Measurements from ENCODE around the gene SLC2A4. TPM values are rescaled to one million over a fixed set of nuclear protein-coding genes. Genes with fewer than 3 reads are reported as not detected.

Gene SLC2A4
- total RNA-seq, 1 donor from 2014 or later: 0.30 TPM

DNA sequence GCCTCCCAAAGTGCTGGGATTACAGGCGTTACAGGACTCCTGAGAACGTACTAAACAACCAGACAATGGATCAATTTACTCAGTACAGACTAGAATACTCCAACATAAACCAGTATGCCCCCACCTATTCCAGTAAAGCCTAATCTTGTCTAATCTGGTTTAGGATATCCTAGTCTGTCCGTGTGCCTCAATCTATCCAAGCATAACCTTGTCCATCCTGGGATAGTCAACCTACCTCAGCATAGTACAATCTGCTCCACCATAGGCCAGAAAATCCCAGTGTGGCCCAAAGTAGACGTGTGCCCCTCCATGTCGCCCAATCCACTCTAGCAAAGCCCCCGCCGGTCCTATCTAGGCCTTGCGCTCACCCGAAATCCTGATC, 47.8 kb upstream of the SLC2A4 start:
- Mint-ChIP-seq H3K27ac (ENCODE audit: unreplicated experiment) (peak overlapping the region; percentile 96), H3K4me1 (ENCODE audit: low read depth, unreplicated experiment) (peaks cover 38% of the 10 kb centered on the region), H3K27me3 (ENCODE audit: low read depth, unreplicated experiment) (no peaks in the 10 kb centered on the region), H3K4me3 (ENCODE audit: unreplicated experiment) (peak overlapping the region; percentile 95), H3K36me3 (ENCODE audit: low read depth, unreplicated experiment) (peaks cover 23% of the 10 kb centered on the region), H3K9me3 (ENCODE audit: unreplicated experiment) (peaks cover 1% of the 10 kb centered on the region)
- Histone ChIP-seq H3K4me2 (ENCODE audit: low read length) (peak overlapping the region; percentile 91), H3K9me3 (ENCODE audit: insufficient read depth, low read depth, low read length) (no peaks in the 10 kb centered on the region), H2AFZ (ENCODE audit: low read depth, low read length) (no peak overlapping the region), H3K27ac (ENCODE audit: low read depth, low read length) (peak overlapping the region; percentile 76), H3K4me1 (ENCODE audit: insufficient read depth, low read length) (peaks cover 33% of the 10 kb centered on the region), H3K36me3 (ENCODE audit: insufficient read depth, low read length) (peaks cover 20% of the 10 kb centered on the region), H3K79me2 (ENCODE audit: insufficient read depth, low read length) (peaks cover 92% of the 10 kb centered on the region), H3K4me3 (ENCODE audit: insufficient read depth, low read depth, low read length) (peak overlapping the region; percentile 79), H3K9ac (ENCODE audit: low read length) (peak overlapping the region; percentile 92), H3K27me3 (ENCODE audit: insufficient read depth, low read length) (no peaks in the 10 kb centered on the region), H4K20me1 (ENCODE audit: insufficient read depth, low read length) (peaks cover 62% of the 10 kb centered on the region)
- no peak for FAIRE-seq
- TF ChIP-seq EZH2 (IDR thresholded peaks at IDR 0.05; ENCODE audit: insufficient read depth, low read length): no peak
- peak; percentile 35 for DNase-seq (ENCODE audit: low read depth)

DNA sequence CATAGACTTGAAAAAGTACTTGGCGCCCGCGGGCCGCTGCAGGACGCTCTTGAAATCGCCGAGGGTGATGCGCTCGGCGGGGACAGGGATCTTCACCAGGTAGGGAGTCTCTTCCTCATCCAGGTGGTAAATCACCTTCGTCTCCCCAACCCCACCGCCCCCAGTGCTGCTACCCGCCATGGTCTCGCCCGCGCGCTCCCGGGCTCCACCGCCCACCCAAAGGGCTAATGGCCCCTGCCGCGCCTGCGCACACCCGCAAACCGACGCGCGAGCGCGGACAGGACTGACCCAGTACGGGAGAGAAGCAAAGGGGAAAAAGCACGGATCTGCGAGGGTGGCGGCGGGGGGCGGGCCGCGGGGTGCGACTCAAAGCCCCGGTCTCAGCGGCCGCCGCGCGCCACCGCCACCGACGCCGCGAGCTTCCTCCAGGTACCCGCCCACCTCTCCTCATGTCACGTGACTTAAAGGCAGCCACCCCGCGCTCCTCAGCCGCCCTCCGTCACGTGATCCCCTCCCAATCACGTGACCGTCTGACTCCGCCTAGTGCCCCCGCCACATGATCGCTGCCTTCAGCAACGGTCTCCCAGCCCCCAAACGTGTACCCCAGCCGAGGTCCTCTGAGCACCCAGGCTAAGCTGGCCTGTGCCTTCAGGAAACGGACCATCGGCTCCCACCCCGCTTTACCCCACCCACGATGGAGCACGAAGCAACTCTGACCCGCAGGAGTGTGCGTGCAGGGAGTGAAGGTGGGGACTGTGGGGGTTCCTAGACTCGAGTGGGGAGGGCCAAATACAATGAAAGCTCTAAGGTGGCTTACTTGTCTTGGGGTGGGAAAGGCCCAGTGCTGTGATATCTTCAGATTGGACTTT, 47.2 kb upstream of the SLC2A4 start, which contains the start of gene DVL2:
TSS of gene DVL2 (minus strand) at position 435 of the 869 bp plus-strand sequence. CDS start at position 180, 255 bp downstream.
- peak within 1 kb of the TSS; percentile 76 for H3K27ac ChIP-seq (ENCODE audit: low read depth, low read length)
- H4K20me1 ChIP-seq (ENCODE audit: insufficient read depth, low read length): peaks cover 57% of the 10 kb centered on the region
- H3K27me3 ChIP-seq (ENCODE audit: insufficient read depth, low read length): no peaks in the 10 kb centered on the region
- H3K36me3 Mint-ChIP-seq (ENCODE audit: low read depth, unreplicated experiment): peaks cover 21% of the 10 kb centered on the region
- H3K27ac Mint-ChIP-seq (ENCODE audit: unreplicated experiment): peak within 1 kb of the TSS; percentile 96
- peaks cover 1% of the 10 kb centered on the region for H3K9me3 Mint-ChIP-seq (ENCODE audit: unreplicated experiment)
- H3K9ac ChIP-seq (ENCODE audit: low read length): peak within 1 kb of the TSS; percentile 92
- no peaks in the 10 kb centered on the region for H3K27me3 Mint-ChIP-seq (ENCODE audit: low read depth, unreplicated experiment)
- peak within 1 kb of the TSS; percentile 91 for H3K4me2 ChIP-seq (ENCODE audit: low read length)
- no peaks in the 10 kb centered on the region for H3K9me3 ChIP-seq (ENCODE audit: insufficient read depth, low read depth, low read length)
- peak within 1 kb of the TSS; percentile 95 for H3K4me3 Mint-ChIP-seq (ENCODE audit: unreplicated experiment)
- no peak for FAIRE-seq
- H3K4me1 Mint-ChIP-seq (ENCODE audit: low read depth, unreplicated experiment): peaks cover 38% of the 10 kb centered on the region
- no peak for TF ChIP-seq EZH2 (IDR thresholded peaks at IDR 0.05; ENCODE audit: insufficient read depth, low read length)
- TF ChIP-seq, protein P1, sequence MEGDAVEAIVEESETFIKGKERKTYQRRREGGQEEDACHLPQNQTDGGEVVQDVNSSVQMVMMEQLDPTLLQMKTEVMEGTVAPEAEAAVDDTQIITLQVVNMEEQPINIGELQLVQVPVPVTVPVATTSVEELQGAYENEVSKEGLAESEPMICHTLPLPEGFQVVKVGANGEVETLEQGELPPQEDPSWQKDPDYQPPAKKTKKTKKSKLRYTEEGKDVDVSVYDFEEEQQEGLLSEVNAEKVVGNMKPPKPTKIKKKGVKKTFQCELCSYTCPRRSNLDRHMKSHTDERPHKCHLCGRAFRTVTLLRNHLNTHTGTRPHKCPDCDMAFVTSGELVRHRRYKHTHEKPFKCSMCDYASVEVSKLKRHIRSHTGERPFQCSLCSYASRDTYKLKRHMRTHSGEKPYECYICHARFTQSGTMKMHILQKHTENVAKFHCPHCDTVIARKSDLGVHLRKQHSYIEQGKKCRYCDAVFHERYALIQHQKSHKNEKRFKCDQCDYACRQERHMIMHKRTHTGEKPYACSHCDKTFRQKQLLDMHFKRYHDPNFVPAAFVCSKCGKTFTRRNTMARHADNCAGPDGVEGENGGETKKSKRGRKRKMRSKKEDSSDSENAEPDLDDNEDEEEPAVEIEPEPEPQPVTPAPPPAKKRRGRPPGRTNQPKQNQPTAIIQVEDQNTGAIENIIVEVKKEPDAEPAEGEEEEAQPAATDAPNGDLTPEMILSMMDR (IDR thresholded peaks at IDR 0.05; ENCODE audit: insufficient read depth, low read depth, low read length): no peak
- H2AFZ ChIP-seq (ENCODE audit: low read depth, low read length): no peak within 1 kb of the TSS
- H3K36me3 ChIP-seq (ENCODE audit: insufficient read depth, low read length): peaks cover 20% of the 10 kb centered on the region
- peak within 1 kb of the TSS; percentile 79 for H3K4me3 ChIP-seq (ENCODE audit: insufficient read depth, low read depth, low read length)
- DNase-seq (ENCODE audit: low read depth): peak; percentile 83
- peaks cover 33% of the 10 kb centered on the region for H3K4me1 ChIP-seq (ENCODE audit: insufficient read depth, low read length)
- peaks cover 93% of the 10 kb centered on the region for H3K79me2 ChIP-seq (ENCODE audit: insufficient read depth, low read length)

DNA sequence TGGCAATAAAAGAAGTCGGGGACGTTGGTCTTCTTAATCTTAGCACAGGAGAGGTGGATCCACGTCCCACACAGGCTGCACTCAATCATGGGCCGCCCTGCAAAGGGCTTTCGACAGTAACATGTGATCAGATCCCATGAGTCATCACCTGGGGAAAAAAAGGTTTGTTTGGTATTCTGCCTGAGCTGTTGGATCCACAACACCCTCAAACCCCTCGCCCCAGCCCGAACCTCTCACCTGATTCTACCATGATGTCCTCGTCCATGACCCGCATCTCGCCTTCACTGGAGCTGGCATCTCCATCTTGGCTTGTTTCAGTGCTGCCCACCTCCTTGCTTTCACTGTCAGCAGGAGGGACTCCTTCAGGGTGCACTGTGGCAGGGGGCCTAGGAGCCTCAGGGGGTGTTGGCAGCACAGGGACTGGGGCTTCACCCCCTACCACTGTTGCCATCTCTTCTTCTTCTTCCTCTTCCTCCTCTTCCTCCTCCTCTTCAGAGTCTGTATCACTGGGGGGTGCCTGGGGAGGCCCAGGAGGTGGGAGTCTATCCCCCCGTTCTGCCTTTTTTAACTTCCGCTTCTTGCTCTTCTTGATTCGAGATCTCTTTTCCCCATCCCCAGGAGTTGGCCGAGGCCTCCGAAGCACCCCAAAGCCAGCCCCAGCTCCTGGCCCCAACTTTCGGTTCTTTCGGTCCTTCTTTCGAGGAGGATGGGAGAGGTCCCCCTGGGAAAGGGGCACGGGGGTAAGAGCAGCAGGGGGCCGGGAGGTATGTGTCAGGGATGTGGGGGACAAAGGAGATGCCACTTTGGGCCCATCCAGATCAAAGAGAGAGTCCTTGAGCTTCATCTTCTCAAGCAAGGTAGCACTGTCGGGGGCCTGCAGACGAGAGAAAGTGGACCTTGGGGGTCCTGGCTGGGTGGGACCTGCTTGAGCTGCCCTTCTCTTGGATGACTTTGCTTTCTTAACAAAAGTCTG, 45.5 kb upstream of the SLC2A4 start:
- Histone ChIP-seq H3K27ac (ENCODE audit: low read depth, low read length) (peak overlapping the region; percentile 24), H3K79me2 (ENCODE audit: insufficient read depth, low read length) (peaks cover 90% of the 10 kb centered on the region), H3K9me3 (ENCODE audit: insufficient read depth, low read depth, low read length) (no peaks in the 10 kb centered on the region), H3K9ac (ENCODE audit: low read length) (peak overlapping the region; percentile 96), H3K4me2 (ENCODE audit: low read length) (peak overlapping the region; percentile 91), H3K4me1 (ENCODE audit: insufficient read depth, low read length) (peaks cover 46% of the 10 kb centered on the region), H3K27me3 (ENCODE audit: insufficient read depth, low read length) (no peaks in the 10 kb centered on the region), H3K4me3 (ENCODE audit: insufficient read depth, low read depth, low read length) (no peak overlapping the region), H3K36me3 (ENCODE audit: insufficient read depth, low read length) (peaks cover 30% of the 10 kb centered on the region), H4K20me1 (ENCODE audit: insufficient read depth, low read length) (peaks cover 47% of the 10 kb centered on the region), H2AFZ (ENCODE audit: low read depth, low read length) (no peak overlapping the region)
- peak; percentile 40 for DNase-seq (ENCODE audit: low read depth)
- TF ChIP-seq, protein P1 (IDR thresholded peaks at IDR 0.05; ENCODE audit: insufficient read depth, low read depth, low read length): no peak
- TF ChIP-seq EZH2 (IDR thresholded peaks at IDR 0.05; ENCODE audit: insufficient read depth, low read length): no peak
- peak overlapping the region; percentile 85 for H3K4me3 Mint-ChIP-seq (ENCODE audit: unreplicated experiment)
- H3K9me3 Mint-ChIP-seq (ENCODE audit: unreplicated experiment): no peaks in the 10 kb centered on the region
- no peaks in the 10 kb centered on the region for H3K27me3 Mint-ChIP-seq (ENCODE audit: low read depth, unreplicated experiment)
- FAIRE-seq: no peak
- H3K4me1 Mint-ChIP-seq (ENCODE audit: low read depth, unreplicated experiment): peaks cover 47% of the 10 kb centered on the region
- H3K36me3 Mint-ChIP-seq (ENCODE audit: low read depth, unreplicated experiment): peaks cover 21% of the 10 kb centered on the region
- H3K27ac Mint-ChIP-seq (ENCODE audit: unreplicated experiment): peak overlapping the region; percentile 69

Measured in astrocyte (in vitro differentiated cells and primary cell).